GM18498 (cell line): Measurements from ENCODE around the gene L1TD1.
"Not testable (repeated sequence)": the region's sequence is repeated elsewhere in the genome, so short reads cannot be mapped to it uniquely, and the experiment has no call there.

ENCODE experiments used
- ATAC-seq: cut with Tn5 transposase; IDR thresholded peaks from one replicate; pipeline ENCODE4 v1.9.1; 2021; ENCODE audit warnings: mild to moderate bottlenecking, moderate library complexity; ENCODE audit not compliant: unreplicated experiment

Gene L1TD1, protein sequence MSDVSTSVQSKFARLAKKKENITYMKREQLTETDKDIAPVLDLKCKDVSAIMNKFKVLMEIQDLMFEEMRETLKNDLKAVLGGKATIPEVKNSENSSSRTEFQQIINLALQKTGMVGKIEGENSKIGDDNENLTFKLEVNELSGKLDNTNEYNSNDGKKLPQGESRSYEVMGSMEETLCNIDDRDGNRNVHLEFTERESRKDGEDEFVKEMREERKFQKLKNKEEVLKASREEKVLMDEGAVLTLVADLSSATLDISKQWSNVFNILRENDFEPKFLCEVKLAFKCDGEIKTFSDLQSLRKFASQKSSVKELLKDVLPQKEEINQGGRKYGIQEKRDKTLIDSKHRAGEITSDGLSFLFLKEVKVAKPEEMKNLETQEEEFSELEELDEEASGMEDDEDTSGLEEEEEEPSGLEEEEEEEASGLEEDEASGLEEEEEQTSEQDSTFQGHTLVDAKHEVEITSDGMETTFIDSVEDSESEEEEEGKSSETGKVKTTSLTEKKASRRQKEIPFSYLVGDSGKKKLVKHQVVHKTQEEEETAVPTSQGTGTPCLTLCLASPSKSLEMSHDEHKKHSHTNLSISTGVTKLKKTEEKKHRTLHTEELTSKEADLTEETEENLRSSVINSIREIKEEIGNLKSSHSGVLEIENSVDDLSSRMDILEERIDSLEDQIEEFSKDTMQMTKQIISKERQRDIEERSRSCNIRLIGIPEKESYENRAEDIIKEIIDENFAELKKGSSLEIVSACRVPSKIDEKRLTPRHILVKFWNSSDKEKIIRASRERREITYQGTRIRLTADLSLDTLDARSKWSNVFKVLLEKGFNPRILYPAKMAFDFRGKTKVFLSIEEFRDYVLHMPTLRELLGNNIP

GRCh38 chr1:62194651-62195544, at the start of gene L1TD1:
Gene L1TD1 (plus strand): TSS chr1:62194849. CDS start chr1:62206629, 11,780 bp downstream.
- no peak for ATAC-seq

GRCh38 chr1:62159940-62160348, 34.7 kb upstream of the L1TD1 start:
- ATAC-seq, result peak; percentile 74

- no peak for ATAC-seq
These were observed 32.9 kb upstream of the L1TD1 start for GRCh38 chr1:62161711-62162110.

DNA sequence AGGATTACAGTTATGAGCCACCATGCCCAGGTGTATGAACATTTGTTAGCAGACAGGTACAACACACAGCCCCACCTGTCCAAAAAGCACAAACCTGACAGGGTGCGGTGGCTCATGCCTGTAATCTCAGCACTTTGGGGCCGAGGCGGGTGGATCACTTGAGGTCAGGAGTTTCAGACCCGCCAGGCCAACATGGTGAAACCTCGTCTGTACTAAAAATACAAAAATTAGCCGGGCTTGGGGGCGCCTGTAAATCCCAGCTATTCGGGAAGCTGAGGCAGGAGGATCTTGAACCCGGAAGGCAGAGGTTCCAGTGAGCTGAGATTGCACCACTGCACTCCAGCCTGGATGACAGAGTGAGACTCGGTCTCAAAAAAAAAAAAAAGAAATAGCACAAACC, 24.3 kb upstream of the L1TD1 start:
- not testable (repeated sequence) for ATAC-seq

DNA sequence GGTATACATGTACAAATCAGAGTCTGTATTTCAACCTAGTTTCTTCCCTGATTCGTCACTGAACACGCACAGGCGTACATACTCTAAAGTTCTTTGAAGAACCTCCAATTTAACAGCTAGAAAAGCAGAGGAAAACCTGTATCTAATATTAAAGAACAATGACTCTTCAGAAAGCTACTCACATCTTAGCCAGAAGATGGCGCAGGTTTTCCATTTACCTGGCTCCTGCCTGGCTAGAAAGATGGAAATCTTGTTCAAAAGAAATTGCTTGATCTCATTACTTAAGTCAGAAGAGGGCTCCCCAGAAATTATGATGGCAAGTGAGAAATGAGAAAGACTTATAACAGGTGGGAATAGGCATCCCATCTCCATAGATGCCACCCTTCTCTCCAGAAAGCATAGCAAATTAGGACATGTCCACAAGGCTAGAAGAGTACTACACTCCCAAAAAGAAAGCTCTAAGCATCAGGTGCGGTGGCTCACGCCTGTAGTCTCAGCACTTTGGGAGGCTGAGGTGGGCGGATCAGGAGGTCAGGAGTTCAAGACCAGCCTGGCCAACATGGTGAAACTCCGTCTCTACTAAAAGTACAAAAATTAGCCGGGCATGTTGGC, 19.0 kb upstream of the L1TD1 start:
- ATAC-seq, result no peak

DNA sequence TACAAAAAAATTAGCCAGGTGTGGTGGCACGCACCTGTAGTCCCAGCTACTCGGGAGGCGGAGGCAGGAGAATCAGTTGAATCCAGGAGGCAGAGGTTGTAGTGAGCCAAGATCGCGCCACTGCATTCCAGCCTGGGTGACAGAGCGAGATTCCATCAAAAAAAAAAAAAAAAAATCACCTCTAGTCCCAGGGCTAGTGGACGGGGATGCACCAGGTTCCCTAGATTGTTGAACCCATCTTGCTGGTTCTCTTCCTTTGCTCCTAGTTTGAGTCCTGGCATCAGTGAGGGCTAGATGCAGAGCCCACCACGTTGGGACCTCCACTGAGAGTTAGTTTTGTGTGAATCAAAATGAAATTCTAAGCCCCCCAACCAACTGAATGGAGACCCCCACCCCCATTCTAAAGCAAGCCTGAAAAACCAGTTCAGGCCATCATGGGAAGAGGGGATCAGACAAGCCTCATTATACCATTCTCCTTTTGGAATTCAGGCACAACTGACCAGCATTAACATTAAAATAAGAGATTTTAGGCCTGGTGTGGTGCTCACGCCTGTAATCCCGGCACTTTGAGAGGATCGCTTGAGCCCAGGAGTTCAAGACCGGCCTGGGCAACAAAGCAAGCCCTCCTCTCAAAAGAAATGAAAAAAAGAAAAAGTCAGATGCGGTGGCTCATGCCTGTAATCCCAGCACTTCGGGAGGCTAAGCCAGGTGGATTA, 17.9 kb upstream of the L1TD1 start:
- ATAC-seq, result no peak

DNA sequence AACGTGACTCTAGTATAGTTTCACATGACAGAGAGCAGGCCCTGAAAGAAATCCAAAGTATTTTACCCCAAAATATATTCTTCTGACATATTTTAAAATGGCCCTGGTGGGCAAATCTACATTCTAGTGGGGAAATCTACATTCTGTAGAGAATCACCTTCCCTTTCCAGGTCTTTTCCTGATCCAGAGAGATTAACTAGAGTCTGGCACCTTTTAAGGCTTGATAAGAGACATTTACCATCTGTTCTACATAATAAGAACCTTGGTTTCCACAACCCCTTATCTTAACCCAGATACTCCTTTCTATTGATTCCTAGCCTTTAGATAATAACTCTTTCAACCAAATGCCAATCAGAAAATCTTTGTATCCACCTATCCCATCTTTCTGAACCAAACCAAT, 17.0 kb upstream of the L1TD1 start:
- ATAC-seq, result no peak

DNA sequence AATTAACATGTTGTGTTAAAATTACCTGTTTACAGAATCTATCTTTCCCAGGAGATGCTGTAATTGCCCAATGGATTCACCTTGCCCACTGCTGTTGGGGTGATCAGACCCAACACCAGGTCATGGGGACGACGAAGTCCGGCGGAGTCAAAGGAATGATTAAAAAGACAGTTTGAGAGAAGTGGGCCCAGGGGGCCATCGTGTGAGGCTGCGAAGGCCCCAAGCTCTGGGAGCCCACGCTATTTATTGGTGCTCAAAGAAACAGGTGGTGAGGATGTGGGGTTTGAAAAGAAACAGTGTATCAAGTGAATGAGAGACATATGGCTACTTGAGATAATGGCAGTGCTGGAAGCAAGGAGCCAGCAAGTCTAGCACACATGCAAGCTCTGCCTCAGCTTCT, 16.3 kb upstream of the L1TD1 start:
- ATAC-seq, result no peak

DNA sequence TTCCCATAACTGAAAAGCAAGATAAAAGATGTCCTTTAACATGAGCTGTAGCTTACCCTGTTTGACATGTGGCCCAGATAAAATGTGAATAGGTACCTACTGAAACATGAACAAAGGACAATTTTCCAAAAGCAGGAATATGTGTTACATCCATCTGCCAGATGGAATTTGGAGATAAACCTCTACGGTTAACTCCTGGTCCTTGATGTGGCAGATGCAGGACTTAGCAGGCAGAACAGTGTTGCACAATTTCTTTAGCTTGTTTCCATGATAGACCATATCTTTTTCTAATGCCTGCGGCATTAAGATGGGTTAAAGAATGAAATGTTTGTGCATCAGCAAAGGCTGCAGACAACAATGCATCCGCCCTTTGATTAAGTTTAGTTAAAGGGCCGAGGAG, 14.6 kb upstream of the L1TD1 start:
- not testable (repeated sequence) for ATAC-seq

- no peak for ATAC-seq
These were observed 14.0 kb upstream of the L1TD1 start for GRCh38 chr1:62180639-62181038.

GRCh38 chr1:62181532-62181931, 13.1 kb upstream of the L1TD1 start:
- no peak for ATAC-seq

- not testable (repeated sequence) for ATAC-seq
These were observed 12.5 kb upstream of the L1TD1 start for GRCh38 chr1:62182157-62182556.

- not testable (repeated sequence) for ATAC-seq
These were observed 11.3 kb upstream of the L1TD1 start for GRCh38 chr1:62183164-62184020.

GRCh38 chr1:62184336-62184735, 10.3 kb upstream of the L1TD1 start:
- no peak for ATAC-seq

GRCh38 chr1:62185233-62185632, 9.4 kb upstream of the L1TD1 start:
- ATAC-seq, result not testable (repeated sequence)

DNA sequence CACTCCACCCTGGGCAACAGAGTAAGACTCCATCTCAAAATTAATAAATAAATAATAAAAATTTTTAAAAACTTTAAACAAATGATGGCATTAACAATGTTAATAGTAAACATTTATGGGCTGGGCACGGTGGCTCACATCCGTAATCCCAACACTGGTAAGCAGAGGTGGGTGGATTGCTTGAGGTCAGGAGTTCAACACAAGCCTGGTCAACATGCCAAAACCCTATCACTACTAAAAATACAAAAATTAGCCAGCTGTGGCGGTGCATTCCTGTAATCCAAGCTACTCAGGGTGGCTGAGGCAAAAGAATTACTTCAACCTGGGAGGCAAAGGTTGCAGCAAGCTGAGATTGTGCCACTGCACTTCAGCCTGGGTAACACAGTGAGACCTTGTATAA, 9.0 kb upstream of the L1TD1 start:
- ATAC-seq, result no peak

DNA sequence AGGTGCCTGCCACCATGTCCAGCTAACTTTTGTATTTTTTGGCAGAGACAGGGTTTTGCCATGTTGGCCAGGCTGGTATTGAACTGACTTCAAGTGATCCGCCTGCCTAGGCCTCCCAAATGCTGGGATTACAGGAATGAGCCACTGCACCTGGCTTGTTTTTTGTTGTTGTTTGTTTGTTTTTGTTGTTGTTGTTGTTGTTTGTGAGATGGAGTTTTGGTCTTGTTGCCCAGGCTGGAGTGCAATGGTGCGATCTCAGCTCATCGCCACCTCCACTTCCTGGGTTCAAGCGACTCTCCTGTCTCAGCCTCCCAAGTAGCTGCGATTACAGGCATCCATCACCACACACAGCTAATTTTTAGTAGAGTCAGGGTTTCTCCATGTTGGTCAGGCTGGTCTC, 7.1 kb upstream of the L1TD1 start:
- ATAC-seq, result no peak

DNA sequence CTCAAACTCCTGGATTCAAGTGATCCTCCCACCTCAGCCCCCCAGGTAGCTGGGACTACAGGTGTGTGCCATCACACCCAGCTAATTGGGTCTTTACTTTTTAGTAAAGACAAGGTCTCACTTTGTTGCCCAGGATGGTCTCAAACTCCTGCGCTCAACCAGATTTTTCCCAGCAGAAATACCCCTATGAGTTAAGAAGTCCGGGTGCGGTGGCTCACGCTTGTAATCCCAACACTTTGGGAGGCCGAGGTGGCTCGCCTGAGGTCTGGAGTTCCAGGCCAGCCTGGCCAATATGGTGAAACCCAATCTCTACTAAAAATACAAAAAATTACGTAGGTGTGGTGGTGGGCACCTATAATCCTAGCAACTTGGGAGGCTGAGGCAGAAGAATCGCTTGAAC, 6.5 kb upstream of the L1TD1 start:
- no peak for ATAC-seq
